ENCODE results near the gene DTNBP1. TPM values are rescaled to one million over a fixed set of nuclear protein-coding genes. Genes with fewer than 3 reads are reported as not detected.

The DTNBP1 gene
- total RNA-seq, 1 experiment from 2014 or later: 13.5 TPM

GRCh38 chr6:15593798-15594197, 69.0 kb downstream of the DTNBP1 start:
- intact Hi-C loops (cut with micrococcal nuclease): no loop called here
- no peak for DNase-seq (ENCODE audit: unreplicated experiment)
- no peaks in the 10 kb centered on the region for H3K9me3 Mint-ChIP-seq (ENCODE audit: unreplicated experiment)
- H3K36me3 Mint-ChIP-seq (ENCODE audit: insufficient read depth, unreplicated experiment): peaks cover 5% of the 10 kb centered on the region
- H3K27ac Mint-ChIP-seq (ENCODE audit: low read depth, unreplicated experiment): no peak overlapping the region
- ChIA-PET CTCF (no interaction called here), POLR2A (interaction anchor here (0.6 kb wide), 1 partner anchor 39 kb away, joined by 3 read pairs; no protein-coding TSS in a partner anchor)
- no peak for TF ChIP-seq CTCF (IDR thresholded peaks at IDR 0.05; ENCODE audit: unreplicated experiment)
- no TSS peak for BruUV-seq (replicated peaks)
- no peaks in the 10 kb centered on the region for H3K27me3 Mint-ChIP-seq (ENCODE audit: insufficient read depth, unreplicated experiment)
- H3K4me3 Mint-ChIP-seq (ENCODE audit: unreplicated experiment): no peak overlapping the region
- H3K4me1 Mint-ChIP-seq (ENCODE audit: insufficient read depth, unreplicated experiment): peaks cover 10% of the 10 kb centered on the region

- Mint-ChIP-seq H3K27ac (ENCODE audit: low read depth, unreplicated experiment) (no peak overlapping the region), H3K27me3 (ENCODE audit: insufficient read depth, unreplicated experiment) (no peaks in the 10 kb centered on the region), H3K36me3 (ENCODE audit: insufficient read depth, unreplicated experiment) (peaks cover 5% of the 10 kb centered on the region), H3K4me1 (ENCODE audit: insufficient read depth, unreplicated experiment) (peaks cover 10% of the 10 kb centered on the region), H3K4me3 (ENCODE audit: unreplicated experiment) (no peak overlapping the region), H3K9me3 (ENCODE audit: unreplicated experiment) (no peaks in the 10 kb centered on the region)
- CTCF ChIA-PET: no interaction called here
- intact Hi-C loops (cut with micrococcal nuclease): no loop called here
- no TSS peak for BruUV-seq (replicated peaks)
- no peak for TF ChIP-seq CTCF (IDR thresholded peaks at IDR 0.05; ENCODE audit: unreplicated experiment)
- DNase-seq (ENCODE audit: unreplicated experiment): no peak
- POLR2A ChIA-PET: no interaction called here
Measured at GRCh38 chr6:15592610-15593009, 70.2 kb downstream of the DTNBP1 start.

GRCh38 chr6:15588971-15589634, 73.7 kb downstream of the DTNBP1 start:
- no peak for TF ChIP-seq CTCF (IDR thresholded peaks at IDR 0.05; ENCODE audit: unreplicated experiment)
- ChIA-PET POLR2A (no interaction called here), CTCF (interaction anchor here (1.2 kb wide), 1 partner anchor 19 kb away, joined by 3 read pairs; no protein-coding TSS in a partner anchor)
- no peaks in the 10 kb centered on the region for H3K27me3 Mint-ChIP-seq (ENCODE audit: insufficient read depth, unreplicated experiment)
- H3K4me3 Mint-ChIP-seq (ENCODE audit: unreplicated experiment): no peak overlapping the region
- H3K4me1 Mint-ChIP-seq (ENCODE audit: insufficient read depth, unreplicated experiment): peaks cover 8% of the 10 kb centered on the region
- DNase-seq (ENCODE audit: unreplicated experiment): peak; percentile 33
- no peaks in the 10 kb centered on the region for H3K36me3 Mint-ChIP-seq (ENCODE audit: insufficient read depth, unreplicated experiment)
- H3K9me3 Mint-ChIP-seq (ENCODE audit: unreplicated experiment): no peaks in the 10 kb centered on the region
- intact Hi-C loops (cut with micrococcal nuclease): no loop called here
- BruUV-seq (replicated peaks): no TSS peak
- no peak overlapping the region for H3K27ac Mint-ChIP-seq (ENCODE audit: low read depth, unreplicated experiment)

GRCh38 chr6:15586503-15586902, 76.3 kb downstream of the DTNBP1 start:
- no peak for DNase-seq (ENCODE audit: unreplicated experiment)
- H3K9me3 Mint-ChIP-seq (ENCODE audit: unreplicated experiment): no peaks in the 10 kb centered on the region
- intact Hi-C loops (cut with micrococcal nuclease): no loop called here
- TF ChIP-seq CTCF (IDR thresholded peaks at IDR 0.05; ENCODE audit: unreplicated experiment): no peak
- CTCF ChIA-PET: interaction anchor here (0.6 to 1.1 kb wide), 2 partner anchors 28 to 704 kb away, joined by 3 read pairs; no protein-coding TSS in a partner anchor
- H3K4me1 Mint-ChIP-seq (ENCODE audit: insufficient read depth, unreplicated experiment): peaks cover 8% of the 10 kb centered on the region
- no peak overlapping the region for H3K27ac Mint-ChIP-seq (ENCODE audit: low read depth, unreplicated experiment)
- H3K4me3 Mint-ChIP-seq (ENCODE audit: unreplicated experiment): no peak overlapping the region
- no peaks in the 10 kb centered on the region for H3K27me3 Mint-ChIP-seq (ENCODE audit: insufficient read depth, unreplicated experiment)
- BruUV-seq (replicated peaks): no TSS peak
- no peaks in the 10 kb centered on the region for H3K36me3 Mint-ChIP-seq (ENCODE audit: insufficient read depth, unreplicated experiment)
- POLR2A ChIA-PET: no interaction called here
